Measurements from ENCODE around the gene EPHB1. TPM values are rescaled to one million over a fixed set of nuclear protein-coding genes. Genes with fewer than 3 reads are reported as not detected.

Gene EPHB1
- total RNA-seq, 4 donors from 2014 or later, result 2.6 to 5.3 (median 3.1) TPM; not detected in 1

- Histone ChIP-seq H3K9me3 (no peaks in the 10 kb centered on the region), H3K4me1 (no peaks in the 10 kb centered on the region), H3K36me3 (no peaks in the 10 kb centered on the region), H3K27ac (no peak overlapping the region), H3K4me3 (no peak overlapping the region), H3K27me3 (no peaks in the 10 kb centered on the region)
- no peak for DNase-seq
- intact Hi-C loops (cut with DNase I; ENCODE audit: low total_unique reads), result loop anchor here (5.0 kb wide), 1 partner anchor 248 kb away; no protein-coding TSS in a partner anchor
- TF ChIP-seq, protein P1, sequence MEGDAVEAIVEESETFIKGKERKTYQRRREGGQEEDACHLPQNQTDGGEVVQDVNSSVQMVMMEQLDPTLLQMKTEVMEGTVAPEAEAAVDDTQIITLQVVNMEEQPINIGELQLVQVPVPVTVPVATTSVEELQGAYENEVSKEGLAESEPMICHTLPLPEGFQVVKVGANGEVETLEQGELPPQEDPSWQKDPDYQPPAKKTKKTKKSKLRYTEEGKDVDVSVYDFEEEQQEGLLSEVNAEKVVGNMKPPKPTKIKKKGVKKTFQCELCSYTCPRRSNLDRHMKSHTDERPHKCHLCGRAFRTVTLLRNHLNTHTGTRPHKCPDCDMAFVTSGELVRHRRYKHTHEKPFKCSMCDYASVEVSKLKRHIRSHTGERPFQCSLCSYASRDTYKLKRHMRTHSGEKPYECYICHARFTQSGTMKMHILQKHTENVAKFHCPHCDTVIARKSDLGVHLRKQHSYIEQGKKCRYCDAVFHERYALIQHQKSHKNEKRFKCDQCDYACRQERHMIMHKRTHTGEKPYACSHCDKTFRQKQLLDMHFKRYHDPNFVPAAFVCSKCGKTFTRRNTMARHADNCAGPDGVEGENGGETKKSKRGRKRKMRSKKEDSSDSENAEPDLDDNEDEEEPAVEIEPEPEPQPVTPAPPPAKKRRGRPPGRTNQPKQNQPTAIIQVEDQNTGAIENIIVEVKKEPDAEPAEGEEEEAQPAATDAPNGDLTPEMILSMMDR (IDR thresholded peaks at IDR 0.05), result no peak
- TF ChIP-seq POLR2A (IDR thresholded peaks at IDR 0.05), result no peak
These were observed 179.6 kb downstream of the EPHB1 start for GRCh38 chr3:134974624-134975023.

- Histone ChIP-seq H3K36me3 (no peaks in the 10 kb centered on the region), H3K4me1 (no peaks in the 10 kb centered on the region), H3K4me3 (no peak overlapping the region), H3K27ac (no peak overlapping the region), H3K9me3 (no peaks in the 10 kb centered on the region), H3K27me3 (no peaks in the 10 kb centered on the region)
- no peak for DNase-seq
- TF ChIP-seq, protein P1 (IDR thresholded peaks at IDR 0.05), result no peak
- TF ChIP-seq POLR2A (IDR thresholded peaks at IDR 0.05), result no peak
- intact Hi-C loops (cut with DNase I; ENCODE audit: low total_unique reads), result no loop called here
These were observed 181.9 kb downstream of the EPHB1 start for GRCh38 chr3:134976948-134977347.

- H3K27me3 ChIP-seq, result no peaks in the 10 kb centered on the region
- H3K36me3 ChIP-seq, result no peaks in the 10 kb centered on the region
- TF ChIP-seq, protein P1 (IDR thresholded peaks at IDR 0.05), result no peak
- no peak for TF ChIP-seq POLR2A (IDR thresholded peaks at IDR 0.05)
- H3K9me3 ChIP-seq, result no peaks in the 10 kb centered on the region
- intact Hi-C loops (cut with DNase I; ENCODE audit: low total_unique reads), result no loop called here
- no peak overlapping the region for H3K4me3 ChIP-seq
- DNase-seq, result no peak
- no peak overlapping the region for H3K27ac ChIP-seq
- no peaks in the 10 kb centered on the region for H3K4me1 ChIP-seq
These were observed 183.6 kb downstream of the EPHB1 start for GRCh38 chr3:134978658-134979057.

DNA sequence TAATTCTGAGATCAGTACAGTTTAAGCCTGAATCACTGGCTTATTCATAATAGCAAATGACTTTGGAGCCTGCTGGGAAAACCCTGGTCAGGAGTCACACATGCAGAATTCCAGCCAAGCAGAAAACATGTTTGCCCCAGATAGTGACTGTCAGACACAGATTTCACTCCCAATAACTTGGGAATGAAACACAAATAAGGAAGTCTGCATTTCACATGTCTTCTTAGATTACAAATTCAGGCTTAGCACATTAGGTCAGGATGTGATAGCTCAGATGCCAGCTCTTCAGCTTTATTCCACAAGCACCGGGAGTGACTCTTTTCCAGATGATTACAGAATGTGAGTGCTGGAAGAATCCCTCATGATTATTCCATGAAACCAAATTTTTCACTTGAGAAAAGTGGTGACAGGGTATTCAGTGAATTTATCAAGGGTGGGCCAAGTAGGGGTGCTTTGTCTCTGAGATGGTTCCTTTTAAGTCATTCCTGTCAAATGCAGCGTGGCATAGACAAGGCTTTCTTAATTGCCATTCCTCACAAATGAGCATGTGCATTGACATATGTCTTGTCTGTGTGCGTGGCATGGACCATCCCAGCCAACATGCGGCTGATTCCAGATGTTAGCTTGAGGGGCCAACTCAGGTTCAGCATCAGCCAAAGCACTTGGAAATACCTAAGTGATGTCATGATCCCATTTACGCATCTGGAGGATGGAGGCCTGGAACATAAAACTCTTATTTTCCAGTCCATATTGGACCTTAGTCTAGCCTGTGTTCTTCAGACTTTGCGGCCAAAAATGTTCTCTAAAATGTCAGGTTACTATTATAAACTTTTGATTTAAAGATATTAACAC, 191.0 kb downstream of the EPHB1 start:
- Histone ChIP-seq H3K9me3 (no peaks in the 10 kb centered on the region), H3K27ac (no peak overlapping the region), H3K36me3 (no peaks in the 10 kb centered on the region), H3K27me3 (no peaks in the 10 kb centered on the region), H3K4me3 (no peak overlapping the region), H3K4me1 (no peaks in the 10 kb centered on the region)
- TF ChIP-seq, protein P1 (IDR thresholded peaks at IDR 0.05), result no peak
- no peak for TF ChIP-seq POLR2A (IDR thresholded peaks at IDR 0.05)
- DNase-seq, result no peak
- intact Hi-C loops (cut with DNase I; ENCODE audit: low total_unique reads), result no loop called here

GRCh38 chr3:134988666-134989065, 193.6 kb downstream of the EPHB1 start:
- Histone ChIP-seq H3K27me3 (no peaks in the 10 kb centered on the region), H3K27ac (no peak overlapping the region), H3K4me3 (no peak overlapping the region), H3K9me3 (no peaks in the 10 kb centered on the region), H3K4me1 (no peaks in the 10 kb centered on the region), H3K36me3 (no peaks in the 10 kb centered on the region)
- no peak for DNase-seq
- TF ChIP-seq, protein P1 (IDR thresholded peaks at IDR 0.05), result no peak
- no peak for TF ChIP-seq POLR2A (IDR thresholded peaks at IDR 0.05)
- intact Hi-C loops (cut with DNase I; ENCODE audit: low total_unique reads), result no loop called here

All from uterus (tissue), 4 donors.